Hematopoietic multipotent progenitor cell treated with erythropoietin and hydrocortisone succinate and interleukin-3 and kit ligand, for 15 days (in vitro differentiated cells): Measurements from ENCODE around the gene EMX1.

Experiments
- DNase-seq: peaks from one replicate; pipeline ENCODE4 v3.0.0-alpha.2; 2015; ENCODE audit warnings: low spot score

Gene EMX1

GRCh38 chr2:72943540-72944395 is 26.4 kb downstream of the EMX1 start:
- DNase-seq: no peak

- no peak for DNase-seq
Measured at GRCh38 chr2:72944804-72945449, 27.6 kb downstream of the EMX1 start.

- no peak for DNase-seq
Measured at GRCh38 chr2:72945450-72946019, 28.2 kb downstream of the EMX1 start.

GRCh38 chr2:72946466-72946865 is 29.1 kb downstream of the EMX1 start:
- DNase-seq: no peak

GRCh38 chr2:72947952-72948830 is 30.9 kb downstream of the EMX1 start:
- DNase-seq: no peak

GRCh38 chr2:72949045-72949444 is 31.7 kb downstream of the EMX1 start:
- DNase-seq: no peak

- DNase-seq: no peak
Measured at GRCh38 chr2:72949642-72950041, 32.3 kb downstream of the EMX1 start.

GRCh38 chr2:72950558-72951255 is 33.4 kb downstream of the EMX1 start:
- DNase-seq: no peak

GRCh38 chr2:72951303-72952095 is 34.2 kb downstream of the EMX1 start:
- no peak for DNase-seq

GRCh38 chr2:72952110-72952823 is 34.9 kb downstream of the EMX1 start:
- no peak for DNase-seq

- no peak for DNase-seq
Measured at GRCh38 chr2:72952961-72953360, 35.6 kb downstream of the EMX1 start.

GRCh38 chr2:72953528-72953927 is 36.2 kb downstream of the EMX1 start:
- no peak for DNase-seq

- DNase-seq: no peak
Measured at GRCh38 chr2:72953976-72954375, 36.7 kb downstream of the EMX1 start.

GRCh38 chr2:72954376-72955227 is 37.3 kb downstream of the EMX1 start:
- no peak for DNase-seq

- no peak for DNase-seq
Measured at GRCh38 chr2:72955228-72956049, 38.1 kb downstream of the EMX1 start.

GRCh38 chr2:72956050-72956395 is 38.7 kb downstream of the EMX1 start:
- no peak for DNase-seq

- DNase-seq: no peak
Measured at GRCh38 chr2:72956936-72957335, 39.6 kb downstream of the EMX1 start.
